RWPE1 (cell line): Measurements from ENCODE around the gene TMIGD3.

Source experiments
- CTCF ChIA-PET: fragments of 350-600 bp; sonication (Branson Sonifier 250); formaldehyde crosslinking; extraction: SDS; loops from one replicate; lab custom pipeline; 2021; lab: Yijun Ruan, JAX
- POLR2A ChIA-PET: fragments of 400-600 bp; formaldehyde crosslinking; extraction: SDS; loops from one replicate; lab custom pipeline; 2020; ENCODE audit warnings: antibody characterized with exemption; ENCODE audit not compliant: low non-redundant PET; lab: Yijun Ruan, JAX
- DNase-seq: peaks from one replicate; pipeline ENCODE4 v3.0.0; 2012; ENCODE audit warnings: low spot score
- H3K27ac ChIP-seq: fragments of 450-650 bp; 2 replicates; pipeline ENCODE4 v1.5.1; 2017
- CTCF ChIP-seq: fragments of 450-650 bp; conservative IDR thresholded peaks from 2 replicates; pipeline ENCODE4 v1.5.1; 2017; ENCODE audit warnings: low read depth, mild to moderate bottlenecking

TMIGD3 gene

GRCh38 chr1:111448918-111449702 lies 54.3 kb downstream of the TMIGD3 start, which contains the start of the genes ATP5PB and WDR77:
Gene ATP5PB, plus strand, starts transcription at chr1:111449464. Its CDS starts 78 bp downstream, at chr1:111449542.
Gene WDR77, minus strand, starts transcription at chr1:111449256. Its CDS starts 87 bp downstream, at chr1:111449169.
- TF ChIP-seq CTCF: no peak
- ChIA-PET CTCF (interaction anchor here (0.6 kb wide), 1 partner anchor 683 kb away, joined by 5 read pairs; no protein-coding TSS in a partner anchor), POLR2A (no interaction called here)
- peak; percentile 99 for DNase-seq
- peak within 1 kb of the TSS; percentile 80 for H3K27ac ChIP-seq

- peak overlapping the region; percentile 80 for H3K27ac ChIP-seq
- DNase-seq: peak; percentile 80
- no peak for TF ChIP-seq CTCF
- CTCF ChIA-PET: no interaction called here
- POLR2A ChIA-PET: no interaction called here
Observed at GRCh38 chr1:111448482-111448917, 54.9 kb downstream of the TMIGD3 start.

- ChIA-PET POLR2A (no interaction called here), CTCF (interaction anchor here (0.5 kb wide), 1 partner anchor 299 kb away, joined by 4 read pairs; no protein-coding TSS in a partner anchor)
- no peak for DNase-seq
- TF ChIP-seq CTCF: no peak
- H3K27ac ChIP-seq: no peak overlapping the region
Observed at GRCh38 chr1:111446967-111447892, 56.2 kb downstream of the TMIGD3 start.

- no peak overlapping the region for H3K27ac ChIP-seq
- no peak for DNase-seq
- no peak for TF ChIP-seq CTCF
- ChIA-PET POLR2A (no interaction called here), CTCF (no interaction called here)
Observed at GRCh38 chr1:111446546-111446945, 56.9 kb downstream of the TMIGD3 start.

- CTCF ChIA-PET: no interaction called here
- POLR2A ChIA-PET: no interaction called here
- TF ChIP-seq CTCF: no peak
- DNase-seq: no peak
- no peak overlapping the region for H3K27ac ChIP-seq
Observed at GRCh38 chr1:111444031-111444430, 59.4 kb downstream of the TMIGD3 start.

- no peak for DNase-seq
- H3K27ac ChIP-seq: no peak overlapping the region
- POLR2A ChIA-PET: no interaction called here
- no peak for TF ChIP-seq CTCF
- CTCF ChIA-PET: interaction anchor here (0.6 kb wide), 1 partner anchor 171 kb away, joined by 3 read pairs; no protein-coding TSS in a partner anchor
Observed at GRCh38 chr1:111442457-111442856, 61.0 kb downstream of the TMIGD3 start.
